Fibroblast of gingiva (primary cell): ENCODE measurements around the gene TMPRSS5.
"Not testable (repeated sequence)": the region's sequence is repeated elsewhere in the genome, so short reads cannot be mapped to it uniquely, and the experiment has no call there.

Experiments
- DNase-seq: peaks from one replicate; pipeline ENCODE4 v3.0.0-alpha.2; 2011; ENCODE audit warnings: low read depth

The TMPRSS5 gene

DNA sequence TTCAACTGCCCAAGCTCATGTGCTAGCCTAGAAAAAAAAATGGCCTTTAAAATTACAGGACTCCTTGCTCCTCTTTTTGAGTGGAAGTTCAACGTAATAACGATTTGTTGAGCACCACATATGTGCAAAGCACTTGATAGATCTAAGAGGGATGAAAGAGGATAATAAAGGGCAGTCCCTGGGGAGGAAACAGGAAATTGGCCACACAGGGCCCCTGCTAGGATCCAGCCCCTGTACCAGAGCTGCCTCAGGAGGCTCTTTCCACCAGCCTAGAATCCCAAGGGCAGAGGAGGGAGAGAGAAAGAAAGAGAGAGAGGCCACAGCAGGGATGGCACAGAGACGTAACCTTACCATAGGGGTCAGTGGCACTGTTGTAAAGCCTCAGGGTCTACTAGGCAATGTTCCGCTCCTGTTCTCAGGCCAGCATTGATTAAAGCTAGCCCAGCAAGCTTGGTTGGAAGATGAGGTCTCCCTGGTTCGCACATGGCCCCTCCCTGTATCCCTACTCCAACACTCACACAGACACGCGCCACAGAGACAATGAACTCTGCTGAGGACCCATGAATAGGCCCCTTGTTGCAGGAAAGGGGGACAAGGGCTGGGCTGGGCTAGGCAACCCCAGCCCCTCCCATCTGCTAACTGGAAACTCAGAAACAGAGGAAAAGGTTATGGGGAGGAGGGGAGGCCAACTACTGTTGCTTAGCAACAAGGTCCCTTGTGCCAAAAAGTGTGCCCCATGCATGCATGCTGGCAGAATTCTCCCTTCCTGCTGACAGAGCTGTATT, at the start of gene TMPRSS5:
TSS of gene TMPRSS5 (minus strand) at position 438 of the 785 bp plus-strand sequence. CDS start at position 354, 84 bp downstream.
- DNase-seq = no peak

DNA sequence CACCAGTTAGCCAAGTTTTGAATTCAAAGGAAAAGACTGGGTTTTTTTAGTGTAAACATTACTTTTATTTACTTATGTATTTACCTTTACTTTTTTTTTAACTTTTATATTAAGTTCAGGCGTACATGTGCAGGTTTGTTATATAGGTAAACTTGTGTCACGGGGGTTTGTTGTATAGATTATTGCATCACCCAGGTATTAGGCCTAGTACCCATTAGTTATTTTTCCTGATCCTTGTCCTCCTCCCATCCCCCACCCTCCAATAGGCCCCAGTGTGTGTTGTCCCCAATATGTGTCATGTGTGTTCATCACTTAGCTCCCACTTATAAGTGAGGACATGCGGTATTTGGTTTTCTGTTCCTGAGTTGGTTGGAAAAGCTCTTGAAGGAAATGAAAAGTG, 46.8 kb upstream of the TMPRSS5 start:
- DNase-seq = no peak

DNA sequence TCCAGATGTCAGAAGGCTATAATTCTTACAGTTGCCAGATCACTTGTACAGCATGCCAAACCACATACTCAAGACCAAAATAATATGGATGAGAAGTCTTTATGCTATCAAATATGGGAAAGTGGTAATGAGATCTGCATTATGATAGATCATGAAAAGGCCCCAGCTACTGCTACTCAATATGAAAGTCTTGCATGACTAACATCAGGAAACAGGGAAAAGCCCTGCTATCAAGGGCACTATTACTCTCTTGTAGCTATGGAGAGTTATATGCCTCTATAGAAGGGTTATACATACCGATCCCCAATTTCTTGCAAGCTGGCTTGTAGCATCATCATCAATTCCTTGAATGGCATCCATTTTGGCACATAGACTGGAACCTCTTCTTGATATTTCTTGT, 30.2 kb upstream of the TMPRSS5 start:
- no peak for DNase-seq

DNA sequence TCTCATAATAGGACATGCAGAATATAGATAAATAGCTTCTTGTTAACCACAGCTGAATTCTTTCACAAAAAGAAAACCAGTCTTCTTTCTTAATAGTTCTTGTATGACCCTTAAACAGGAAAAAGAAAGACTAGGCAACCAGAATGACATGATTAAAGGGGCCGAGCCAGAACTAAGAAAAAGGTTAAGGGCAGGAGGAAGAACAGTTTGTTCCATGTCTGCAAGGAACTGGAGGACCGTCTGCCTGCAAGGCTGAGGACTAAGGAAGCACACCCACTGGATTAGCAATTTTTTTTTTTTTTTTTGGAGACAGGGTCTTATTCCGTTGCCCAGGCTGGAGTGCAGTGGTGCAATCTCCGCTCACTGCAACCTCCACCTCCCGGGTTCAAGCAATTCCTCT, 26.0 kb upstream of the TMPRSS5 start:
- no peak for DNase-seq

DNA sequence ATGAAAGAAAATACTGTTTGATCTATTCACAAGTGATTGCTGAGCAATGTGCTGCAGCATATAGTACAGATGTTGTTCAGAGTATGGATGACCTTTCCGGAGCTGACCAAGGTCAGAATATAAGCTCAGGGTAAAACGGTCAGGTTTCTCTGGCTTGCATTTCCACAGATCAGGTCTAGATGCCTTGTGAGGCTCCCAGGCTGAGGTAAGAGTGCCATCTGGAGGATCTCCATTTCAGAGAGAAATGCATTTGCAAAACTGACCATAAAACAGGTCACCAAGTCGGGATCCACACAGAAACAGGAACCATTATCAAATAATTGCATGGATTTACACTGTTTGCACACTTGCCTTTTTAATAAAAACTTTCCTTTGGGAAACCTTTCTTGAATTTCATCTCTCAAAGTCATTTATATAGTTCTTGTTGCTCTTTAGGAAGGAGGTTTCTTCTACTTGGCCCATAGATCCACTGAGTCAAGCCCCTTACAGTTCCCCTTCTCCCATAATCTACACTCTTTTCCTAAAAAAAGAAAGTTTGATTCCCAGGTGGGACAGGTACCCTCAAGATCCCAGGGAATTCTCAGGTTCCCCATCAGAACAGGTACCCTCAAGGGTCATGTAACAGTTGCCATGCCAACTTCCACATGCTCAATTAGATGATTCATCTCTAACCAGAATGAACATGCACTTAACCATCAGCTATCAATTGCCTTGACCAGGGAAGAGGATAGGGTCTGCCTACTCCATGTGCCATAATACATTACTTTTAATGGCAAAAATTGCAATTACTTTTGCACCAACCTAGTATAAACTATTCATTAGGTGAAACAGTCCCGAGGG, 25.0 kb upstream of the TMPRSS5 start:
- peak; percentile 46 for DNase-seq

DNA sequence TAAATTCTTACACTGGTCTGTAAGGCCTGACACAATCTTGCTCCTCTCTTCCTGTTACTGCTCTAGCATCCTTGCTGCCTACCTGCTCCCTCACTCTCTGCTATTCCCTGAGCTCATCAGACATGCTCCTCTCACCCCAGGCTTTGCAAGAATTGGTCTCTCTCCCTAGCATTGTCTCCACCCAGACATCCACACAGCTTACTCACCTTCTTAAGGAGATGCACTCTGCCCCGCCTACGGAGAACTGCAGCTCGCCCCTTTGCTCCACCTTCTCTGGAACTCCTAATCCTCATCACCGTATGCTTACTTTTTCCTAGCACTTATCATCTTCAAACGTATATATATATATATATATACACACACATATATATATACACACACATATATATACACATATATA, 23.3 kb upstream of the TMPRSS5 start:
- DNase-seq = no peak

DNA sequence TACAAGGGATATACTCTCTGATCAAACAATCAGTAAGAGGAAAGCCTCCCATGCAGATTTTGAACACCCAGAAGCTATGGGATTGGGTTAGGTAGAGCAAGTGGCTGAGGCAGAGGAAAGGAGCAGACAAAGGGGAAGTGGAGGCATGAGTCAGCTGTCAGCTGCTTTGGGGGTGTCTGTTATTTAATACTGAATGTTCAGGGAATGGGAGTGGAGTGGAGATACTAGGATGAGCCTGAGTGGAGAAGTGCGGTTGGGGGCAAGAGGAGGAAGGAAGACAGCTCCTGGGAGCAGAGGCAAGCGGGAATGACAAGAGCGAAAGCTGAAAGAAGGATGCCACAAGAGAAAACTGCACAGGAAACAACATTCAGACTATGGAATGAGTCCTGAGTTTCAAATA, 22.7 kb upstream of the TMPRSS5 start:
- DNase-seq = no peak

DNA sequence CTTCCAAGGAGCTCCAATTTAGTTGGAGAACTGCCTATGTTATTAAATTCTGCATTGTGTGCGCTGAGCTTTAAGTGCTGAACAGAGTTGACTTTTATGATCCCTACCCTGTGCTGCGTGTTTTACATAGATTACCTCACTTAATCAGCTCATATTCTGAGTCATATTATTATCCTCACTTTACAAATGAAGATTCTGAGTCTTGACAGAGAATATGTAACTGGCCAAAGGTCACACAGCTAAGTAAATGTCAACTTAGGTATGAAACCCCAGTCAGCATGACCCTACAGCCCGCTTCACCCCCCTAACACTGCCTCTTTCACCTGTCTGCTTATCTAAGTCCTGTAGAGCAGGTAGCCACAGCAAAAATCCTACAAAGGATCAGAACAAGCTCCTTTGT, 19.8 kb upstream of the TMPRSS5 start:
- DNase-seq = no peak

DNA sequence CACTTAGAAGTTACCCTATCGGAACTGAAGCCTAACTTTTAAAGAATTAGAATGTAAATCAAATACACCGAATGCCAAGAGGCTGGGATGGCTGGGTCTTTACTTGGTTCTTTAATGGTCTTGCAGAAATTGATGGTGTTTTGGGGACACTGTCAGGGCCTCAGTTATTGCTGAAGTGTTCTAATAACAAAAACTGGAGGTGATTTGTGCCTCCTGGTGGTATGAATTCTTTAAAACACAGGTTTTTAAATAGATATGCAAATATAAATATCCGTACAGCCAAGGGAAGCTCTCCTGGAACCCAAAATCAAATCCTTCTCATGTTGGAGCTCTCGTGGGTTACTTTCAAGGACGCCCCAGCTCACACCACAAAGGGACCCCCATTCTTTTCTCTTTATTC, 19.3 kb upstream of the TMPRSS5 start:
- DNase-seq = no peak

DNA sequence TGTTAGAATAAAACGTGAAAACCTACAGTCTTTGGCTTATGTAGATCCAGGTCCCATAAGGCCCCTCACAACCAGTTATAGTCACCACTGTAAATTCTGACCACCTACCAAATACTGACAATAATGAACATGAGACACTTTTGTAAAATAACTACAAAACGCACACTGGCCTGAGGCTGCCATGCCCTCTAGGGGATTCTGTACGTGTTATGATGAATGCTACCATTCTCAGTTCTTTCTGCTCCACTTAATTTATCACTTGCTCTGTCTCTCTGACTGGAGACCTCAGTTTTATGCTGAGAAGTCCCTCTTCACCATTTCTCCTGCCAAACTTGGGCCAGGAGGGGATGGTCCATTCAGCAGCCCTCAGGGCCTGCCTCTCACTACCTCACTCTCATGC, 18.7 kb upstream of the TMPRSS5 start:
- no peak for DNase-seq

DNA sequence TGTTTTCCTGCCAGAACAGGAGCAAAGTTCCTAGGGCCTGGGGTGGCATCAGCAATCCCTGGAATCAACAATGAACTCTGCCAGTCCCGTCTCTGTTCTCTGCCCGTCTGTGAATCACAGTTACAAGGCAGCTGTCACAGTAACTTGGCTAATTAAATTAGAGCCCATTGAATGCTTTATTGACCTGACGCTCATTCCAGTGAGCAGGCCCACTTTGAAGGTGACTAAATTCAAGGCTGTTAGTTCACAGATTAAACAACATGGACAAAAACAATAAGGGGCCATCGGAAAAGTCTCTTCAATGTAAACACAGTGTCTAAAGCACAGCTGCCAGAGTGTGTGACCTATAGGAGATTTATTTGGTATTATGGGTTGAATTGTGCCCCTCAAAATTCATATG, 17.7 kb upstream of the TMPRSS5 start:
- no peak for DNase-seq

DNA sequence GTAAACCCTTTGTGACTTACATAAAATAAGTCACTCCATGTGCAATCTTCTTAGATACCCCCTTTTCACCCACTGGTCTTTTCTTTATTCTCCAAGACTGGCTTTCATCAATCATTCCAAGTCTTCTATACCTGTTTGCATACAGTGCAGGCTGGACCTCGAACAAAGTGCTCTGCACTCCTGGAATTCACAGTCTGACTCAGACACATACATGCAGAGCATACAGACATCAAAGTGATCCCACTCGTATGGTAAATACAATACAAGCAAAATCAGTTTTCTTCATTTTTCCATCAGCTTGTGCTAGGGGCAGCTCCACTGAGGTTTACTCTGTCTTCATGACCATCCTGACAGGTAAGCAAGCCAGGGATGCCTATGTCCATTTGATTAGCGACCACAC, 16.8 kb upstream of the TMPRSS5 start:
- DNase-seq = no peak

DNA sequence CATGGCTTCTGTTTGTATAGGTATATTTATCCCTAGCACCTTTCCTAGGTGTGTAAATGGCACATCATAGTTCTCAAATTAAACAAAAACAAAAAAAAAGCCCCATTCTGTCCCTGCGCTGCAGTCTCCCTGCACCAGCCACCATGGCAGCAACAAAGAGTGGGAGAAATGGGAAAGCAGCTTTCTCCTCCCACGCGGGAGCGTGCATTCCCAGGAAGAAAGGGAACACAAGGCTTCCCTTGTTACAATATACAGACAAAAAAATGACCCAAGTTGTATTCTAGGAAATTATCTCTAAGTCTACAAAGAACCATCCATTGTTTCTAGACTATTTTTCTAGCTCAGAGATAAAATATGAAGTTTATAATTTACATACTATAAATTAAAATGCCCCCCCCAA, 16.1 kb upstream of the TMPRSS5 start:
- no peak for DNase-seq

DNA sequence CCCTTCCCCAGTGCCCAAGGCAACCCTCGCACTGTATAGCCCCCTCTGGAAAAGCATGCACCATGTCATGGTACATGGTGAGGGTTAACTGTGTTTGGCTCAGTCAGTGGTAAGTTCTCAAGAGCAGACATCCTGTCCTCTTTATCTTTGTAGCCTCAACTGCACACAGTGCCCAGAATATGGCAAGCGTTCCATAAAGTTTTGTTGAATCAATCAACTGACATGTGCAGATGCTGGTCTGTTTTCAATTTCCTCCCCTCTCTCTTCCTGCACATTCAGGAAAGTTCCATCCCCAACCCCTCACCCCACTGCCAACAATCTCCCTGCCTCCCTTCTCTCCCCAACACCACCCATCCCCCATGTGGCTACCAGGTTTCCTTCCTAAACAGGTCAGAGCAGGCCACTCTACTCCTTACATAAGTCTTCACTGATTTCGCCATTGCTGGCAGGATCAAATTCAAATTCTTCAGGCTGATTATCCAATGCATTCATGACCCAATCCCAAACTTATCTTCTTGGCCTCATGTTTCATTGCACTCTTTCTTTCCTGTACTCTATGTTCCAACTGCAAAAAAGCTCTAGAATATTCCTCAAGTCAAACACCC, 15.5 kb upstream of the TMPRSS5 start:
- DNase-seq = peak; percentile 44

DNA sequence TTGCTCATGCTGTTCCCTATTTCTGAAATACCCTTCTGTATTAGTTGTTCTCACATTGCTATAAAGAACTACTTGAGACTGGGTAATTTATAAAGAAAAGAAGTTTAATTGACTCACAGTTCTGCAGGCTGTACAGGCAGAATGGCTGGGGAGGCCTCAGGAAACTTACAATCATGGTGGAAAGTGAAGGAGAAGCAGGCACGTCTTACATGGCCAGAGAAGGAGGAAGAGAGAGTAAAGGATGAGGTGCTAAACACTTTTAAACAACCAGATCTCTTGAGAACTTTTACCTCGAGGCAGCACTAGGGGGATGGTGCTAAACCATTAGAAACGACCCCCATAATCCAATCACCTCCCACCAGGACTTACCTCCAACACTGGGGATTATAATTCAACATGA, 14.4 kb upstream of the TMPRSS5 start:
- not testable (repeated sequence) for DNase-seq

DNA sequence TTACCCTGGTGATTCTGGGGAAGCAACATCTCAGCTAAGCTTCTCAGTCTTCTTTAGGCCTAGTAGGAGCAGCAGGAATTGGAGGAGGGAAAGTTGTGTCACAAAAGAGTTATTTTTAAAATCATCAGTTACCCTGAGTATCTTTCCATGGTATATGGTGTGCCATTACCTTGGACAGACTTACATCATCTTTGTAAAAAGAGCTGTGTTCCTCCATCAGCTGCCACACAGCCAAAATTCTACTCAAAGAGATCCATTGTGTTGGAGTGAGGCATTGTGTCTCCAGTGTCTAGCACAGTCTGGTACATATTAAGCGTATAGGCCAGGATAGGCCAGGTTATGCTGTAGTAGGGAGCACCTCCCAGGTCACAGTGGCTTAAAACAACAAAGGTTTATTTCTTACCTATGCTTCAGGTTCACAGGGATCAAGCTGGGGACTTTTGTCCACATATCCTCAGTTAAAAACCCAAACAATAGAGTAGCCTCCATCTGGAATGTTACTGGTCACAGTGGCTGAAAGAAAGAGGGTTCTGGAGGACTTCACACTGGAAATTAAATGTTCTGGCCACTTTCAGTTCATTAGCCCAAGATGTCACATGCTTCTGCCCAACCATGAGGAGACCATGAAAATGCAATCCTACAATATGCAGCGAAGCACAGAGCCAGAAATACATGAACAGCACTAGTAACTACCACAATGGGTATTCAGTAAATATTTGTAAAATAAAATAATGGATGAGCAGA, 9.9 kb upstream of the TMPRSS5 start:
- DNase-seq = no peak

DNA sequence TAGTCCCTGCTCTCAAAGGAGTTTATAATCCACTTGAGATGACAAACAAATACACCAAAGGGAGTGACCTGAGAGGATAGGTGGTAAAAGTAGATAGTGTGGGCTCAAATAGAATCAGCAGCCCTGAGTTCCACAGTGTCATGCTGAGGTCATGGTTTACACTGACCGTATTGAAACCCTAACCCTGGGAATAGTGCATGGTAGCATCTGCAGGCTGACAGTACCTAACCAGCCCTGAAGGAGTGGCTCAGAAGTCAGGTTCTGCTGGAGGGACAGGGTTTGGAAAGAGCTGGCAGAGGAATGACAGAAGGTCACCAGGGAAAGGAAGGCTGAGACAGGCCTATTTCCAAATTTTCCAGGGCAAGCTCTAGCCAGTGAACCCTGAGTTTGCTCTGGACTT, 9.2 kb upstream of the TMPRSS5 start:
- no peak for DNase-seq

DNA sequence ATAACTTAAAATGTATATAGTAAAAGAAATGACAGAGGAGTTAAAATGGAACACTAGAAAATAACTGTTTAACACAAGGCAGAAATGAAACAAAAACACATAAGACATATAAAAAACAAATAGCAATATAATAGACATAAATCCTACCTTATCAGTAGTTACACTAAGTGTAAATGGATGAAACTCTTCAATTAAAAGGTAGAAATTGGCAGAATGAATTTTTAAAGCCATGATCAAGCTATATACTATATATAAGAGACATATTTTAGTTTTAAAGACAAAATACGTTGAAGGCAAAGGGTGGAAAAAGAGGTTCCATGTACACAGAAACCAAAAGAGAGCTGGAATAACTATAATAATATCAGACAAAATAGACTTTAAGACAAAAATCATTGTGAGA, 4.9 kb upstream of the TMPRSS5 start:
- no peak for DNase-seq

DNA sequence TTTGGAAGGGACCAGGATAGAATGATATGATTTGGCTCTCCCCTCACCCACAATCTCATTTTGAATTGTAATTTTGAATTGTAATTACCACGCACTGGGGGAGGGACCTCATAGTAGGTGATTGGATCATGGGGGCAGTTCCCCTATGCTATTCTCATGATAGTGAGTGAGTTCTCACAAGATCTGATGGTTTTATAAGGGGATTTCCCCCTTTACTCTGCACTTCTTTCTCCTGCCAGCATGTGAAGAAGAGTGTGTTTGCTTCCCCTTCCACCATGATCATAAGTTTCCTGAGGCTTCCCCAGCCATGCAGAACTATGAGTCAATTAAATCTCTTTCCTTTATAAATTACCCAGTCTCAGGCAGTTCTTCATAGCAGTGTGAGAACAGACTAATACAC, 2.6 kb downstream of the TMPRSS5 start:
- DNase-seq = not testable (repeated sequence)

DNA sequence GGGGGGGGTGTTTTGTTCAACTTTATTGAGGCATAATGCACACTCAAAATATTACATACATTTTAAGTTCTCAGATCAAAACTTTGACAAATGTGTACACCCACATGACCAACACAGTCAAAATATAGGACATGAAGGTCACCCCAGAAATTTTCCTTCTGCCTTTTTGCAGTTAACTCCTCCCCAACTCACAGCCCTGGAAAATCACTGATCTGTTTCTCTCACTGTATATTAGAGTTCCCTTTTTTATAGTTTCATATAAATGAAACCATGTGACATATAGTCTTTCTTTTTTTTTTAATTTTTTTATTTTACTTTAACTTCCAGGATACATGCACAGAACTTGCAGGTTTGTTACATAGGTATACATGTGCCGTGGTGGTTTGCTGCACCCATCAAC, 4.6 kb downstream of the TMPRSS5 start:
- no peak for DNase-seq

DNA sequence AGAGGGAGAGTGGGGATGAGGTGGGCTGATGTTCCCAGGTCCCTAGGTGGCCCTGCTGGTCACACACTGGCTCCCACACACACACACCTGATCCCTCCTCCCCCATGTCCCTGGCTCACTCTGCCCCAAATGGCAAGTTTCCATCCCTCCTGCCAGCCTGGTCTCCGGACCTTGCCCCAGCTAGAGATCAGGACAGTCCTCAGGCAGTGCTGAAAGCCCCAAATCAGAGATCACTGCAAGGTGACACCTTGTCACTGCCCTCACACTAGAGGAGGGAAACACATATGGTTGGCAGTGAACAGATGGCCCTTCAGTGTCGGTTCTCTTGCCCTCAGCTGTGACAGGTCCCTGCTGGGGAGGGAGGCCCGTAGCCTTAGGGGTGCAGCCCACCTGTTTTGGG, 7.6 kb downstream of the TMPRSS5 start:
- DNase-seq = no peak

DNA sequence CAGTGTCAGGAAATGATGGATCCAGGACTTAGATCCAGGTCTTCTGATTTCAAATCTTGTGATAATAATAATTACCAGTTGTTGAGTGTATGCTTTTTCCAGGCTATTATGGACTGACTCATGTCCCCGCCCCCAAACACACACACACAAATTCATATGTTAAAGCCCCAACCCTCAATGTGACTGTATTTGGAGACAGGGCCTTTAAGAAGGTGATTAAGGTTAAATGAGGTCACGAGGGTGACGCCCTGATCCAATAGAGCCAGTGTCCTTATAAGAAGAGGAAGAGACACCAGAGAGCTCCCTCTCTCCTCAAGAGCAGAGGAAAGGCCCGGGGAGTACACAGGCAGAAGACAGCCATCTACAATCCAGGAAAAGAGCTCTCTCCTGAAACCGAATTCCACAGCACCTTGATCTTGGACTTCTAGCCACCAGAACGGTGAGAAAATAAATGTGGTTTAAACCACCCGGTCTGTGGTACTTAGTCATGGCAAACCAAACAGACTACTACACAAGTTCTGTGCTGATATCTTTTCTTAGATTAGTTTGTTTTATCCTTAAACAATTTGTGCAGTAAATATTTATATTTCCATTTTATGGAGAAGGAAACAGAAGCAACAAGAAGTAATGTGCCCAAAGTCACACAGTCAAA, 8.2 kb downstream of the TMPRSS5 start:
- DNase-seq = no peak
